ENCODE results near the gene SPIN1.

The SPIN1 gene

DNA sequence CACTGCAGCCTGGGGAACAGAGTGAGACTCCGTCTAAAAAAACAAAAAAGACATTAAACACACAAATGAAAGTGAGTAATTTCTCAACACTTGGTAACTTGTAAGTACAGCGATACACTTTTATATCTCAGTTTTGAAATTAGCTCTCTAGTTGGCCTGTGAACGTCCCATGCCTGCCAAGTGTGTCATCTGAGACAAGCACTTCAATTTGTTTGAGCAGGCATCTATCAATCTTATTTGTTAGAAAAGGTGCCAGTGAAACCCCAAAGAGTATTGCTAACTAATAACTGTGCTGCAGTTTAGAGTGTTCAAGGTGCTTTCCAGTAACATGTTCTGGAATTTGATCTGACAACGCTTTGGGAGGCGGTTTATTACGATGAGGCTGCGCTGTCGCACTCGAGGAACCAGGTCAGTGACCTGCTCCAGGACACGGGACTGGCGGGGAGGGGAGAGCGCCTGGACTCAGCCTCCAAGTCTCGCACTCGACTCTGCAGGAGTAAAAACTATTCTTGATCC lies 1.1 kb upstream of the SPIN1 start:
- Histone ChIP-seq H3K9me3 (ENCODE audit: control insufficient read depth in 2 of 2, low read length in 2 of 2) (no peaks in the 10 kb centered on the region), H3K4me1 (ENCODE audit: control insufficient read depth in 2 of 2, insufficient read depth in 2 of 2, low read length in 2 of 2) (peaks cover 4 to 13% of the 10 kb centered on the region in 2 donors), H3K4me3 (ENCODE audit: low read length in 2 of 2) (peak overlapping the region; percentile 95 to 99), H3K27me3 (ENCODE audit: control insufficient read depth in 2 of 2, insufficient read depth in 2 of 2, low read length in 2 of 2) (no peaks in the 10 kb centered on the region), H3K9ac (ENCODE audit: low read depth in 1 of 2, low read length in 2 of 2) (peak overlapping the region; percentile 94 to 98), H3K36me3 (ENCODE audit: control insufficient read depth in 2 of 2, insufficient read depth in 2 of 2, low read length in 2 of 2) (peaks cover 0 to 5% of the 10 kb centered on the region in 2 donors), H3K27ac (ENCODE audit: low read depth in 2 of 2, low read length in 2 of 2) (peak overlapping the region; percentile 96 to 97)

- peaks cover 0 to 5% of the 10 kb centered on the region in 2 donors for H3K36me3 ChIP-seq (ENCODE audit: control insufficient read depth in 2 of 2, insufficient read depth in 2 of 2, low read length in 2 of 2)
- peaks cover 4 to 14% of the 10 kb centered on the region in 2 donors for H3K4me1 ChIP-seq (ENCODE audit: control insufficient read depth in 2 of 2, insufficient read depth in 2 of 2, low read length in 2 of 2)
- H3K27ac ChIP-seq (ENCODE audit: low read depth in 2 of 2, low read length in 2 of 2) = peak overlapping the region; percentile 96 to 97
- no peaks in the 10 kb centered on the region for H3K9me3 ChIP-seq (ENCODE audit: control insufficient read depth in 2 of 2, low read length in 2 of 2)
- H3K9ac ChIP-seq (ENCODE audit: low read depth in 1 of 2, low read length in 2 of 2) = peak overlapping the region; percentile 94 to 98
- peak overlapping the region; percentile 95 to 99 for H3K4me3 ChIP-seq (ENCODE audit: low read length in 2 of 2)
- no peaks in the 10 kb centered on the region for H3K27me3 ChIP-seq (ENCODE audit: control insufficient read depth in 2 of 2, insufficient read depth in 2 of 2, low read length in 2 of 2)
Measured at GRCh38 chr9:88387552-88388202, 567 bp upstream of the SPIN1 start.

DNA sequence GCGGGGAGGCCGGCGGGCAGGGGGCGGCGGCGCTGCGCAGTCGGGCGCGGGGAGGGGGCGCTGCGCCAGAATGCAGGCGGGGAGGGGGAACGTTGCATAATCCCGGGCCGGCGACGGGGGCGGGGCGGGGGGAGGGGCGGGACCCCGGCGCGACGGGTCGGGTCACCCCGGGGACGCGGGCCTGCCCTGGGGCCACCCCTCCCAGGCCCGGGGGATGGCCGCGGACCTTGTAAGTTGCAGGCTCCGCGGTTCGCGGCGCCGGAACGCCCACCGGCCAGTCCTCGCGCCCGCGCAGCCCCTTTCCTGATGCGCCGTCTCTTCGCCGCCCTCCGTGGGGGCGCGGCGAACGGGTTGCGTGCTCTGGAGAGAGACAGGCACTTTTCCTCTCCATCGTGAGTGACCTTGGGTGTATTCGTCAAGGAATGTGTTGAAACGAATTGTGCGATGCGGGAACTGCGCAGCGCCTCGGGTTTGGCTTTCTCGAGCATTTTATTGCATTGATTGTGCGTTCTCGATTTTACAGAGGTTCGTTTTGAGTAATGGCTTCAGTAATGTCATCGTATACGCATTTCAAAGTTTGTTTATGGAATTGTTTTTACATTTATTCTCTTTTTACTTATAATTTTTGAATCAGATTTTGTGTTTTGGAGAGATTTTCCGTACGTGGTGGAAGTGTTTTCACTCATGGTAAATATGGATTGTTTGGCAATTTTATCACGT lies 802 bp downstream of the SPIN1 start:
- peak overlapping the region; percentile 72 to 90 for H3K27ac ChIP-seq (ENCODE audit: low read depth in 2 of 2, low read length in 2 of 2)
- H3K9me3 ChIP-seq (ENCODE audit: control insufficient read depth in 2 of 2, low read length in 2 of 2) = no peaks in the 10 kb centered on the region
- peak overlapping the region; percentile 61 to 85 for H3K4me3 ChIP-seq (ENCODE audit: low read length in 2 of 2)
- peaks cover 4 to 16% of the 10 kb centered on the region in 2 donors for H3K4me1 ChIP-seq (ENCODE audit: control insufficient read depth in 2 of 2, insufficient read depth in 2 of 2, low read length in 2 of 2)
- no peaks in the 10 kb centered on the region for H3K27me3 ChIP-seq (ENCODE audit: control insufficient read depth in 2 of 2, insufficient read depth in 2 of 2, low read length in 2 of 2)
- peaks cover 0 to 5% of the 10 kb centered on the region in 2 donors for H3K36me3 ChIP-seq (ENCODE audit: control insufficient read depth in 2 of 2, insufficient read depth in 2 of 2, low read length in 2 of 2)
- H3K9ac ChIP-seq (ENCODE audit: low read depth in 1 of 2, low read length in 2 of 2) = peak overlapping the region; percentile 71 to 80

- Histone ChIP-seq H3K36me3 (ENCODE audit: control insufficient read depth in 2 of 2, insufficient read depth in 2 of 2, low read length in 2 of 2) (peaks cover 0 to 5% of the 10 kb centered on the region in 2 donors), H3K4me3 (ENCODE audit: low read length in 2 of 2) (no peak overlapping the region), H3K9me3 (ENCODE audit: control insufficient read depth in 2 of 2, low read length in 2 of 2) (no peaks in the 10 kb centered on the region), H3K27me3 (ENCODE audit: control insufficient read depth in 2 of 2, insufficient read depth in 2 of 2, low read length in 2 of 2) (no peaks in the 10 kb centered on the region), H3K9ac (ENCODE audit: low read depth in 1 of 2, low read length in 2 of 2) (no peak overlapping the region), H3K27ac (ENCODE audit: low read depth in 2 of 2, low read length in 2 of 2) (peak overlapping the region in 1 of 2 donors; percentile 35), H3K4me1 (ENCODE audit: control insufficient read depth in 2 of 2, insufficient read depth in 2 of 2, low read length in 2 of 2) (peaks cover 4 to 16% of the 10 kb centered on the region in 2 donors)
Measured at GRCh38 chr9:88390371-88390990, 2.2 kb downstream of the SPIN1 start.

DNA sequence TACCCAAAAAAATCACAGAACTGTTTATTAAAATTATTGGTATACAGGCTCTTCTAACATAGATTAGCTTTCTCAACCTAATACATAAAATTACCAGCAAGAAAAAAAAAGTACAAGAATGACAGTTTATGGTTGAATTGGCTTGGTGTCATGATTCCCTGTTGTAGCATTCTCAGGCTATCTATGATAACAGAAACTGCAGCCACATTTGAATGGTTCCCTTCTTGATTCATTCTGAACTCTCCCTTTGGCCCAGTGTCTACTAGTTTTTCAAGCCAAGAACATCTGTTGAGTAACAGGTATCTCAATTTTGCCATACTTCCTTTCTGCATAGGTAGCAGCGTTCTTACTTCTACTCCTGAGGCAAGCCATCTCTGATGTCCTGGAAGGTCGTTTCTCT lies 3.0 kb downstream of the SPIN1 start:
- no peaks in the 10 kb centered on the region for H3K27me3 ChIP-seq (ENCODE audit: control insufficient read depth in 2 of 2, insufficient read depth in 2 of 2, low read length in 2 of 2)
- peaks cover 0 to 5% of the 10 kb centered on the region in 2 donors for H3K36me3 ChIP-seq (ENCODE audit: control insufficient read depth in 2 of 2, insufficient read depth in 2 of 2, low read length in 2 of 2)
- no peak overlapping the region for H3K27ac ChIP-seq (ENCODE audit: low read depth in 2 of 2, low read length in 2 of 2)
- no peak overlapping the region for H3K9ac ChIP-seq (ENCODE audit: low read depth in 1 of 2, low read length in 2 of 2)
- no peak overlapping the region for H3K4me3 ChIP-seq (ENCODE audit: low read length in 2 of 2)
- no peaks in the 10 kb centered on the region for H3K9me3 ChIP-seq (ENCODE audit: control insufficient read depth in 2 of 2, low read length in 2 of 2)
- peaks cover 4 to 16% of the 10 kb centered on the region in 2 donors for H3K4me1 ChIP-seq (ENCODE audit: control insufficient read depth in 2 of 2, insufficient read depth in 2 of 2, low read length in 2 of 2)

DNA sequence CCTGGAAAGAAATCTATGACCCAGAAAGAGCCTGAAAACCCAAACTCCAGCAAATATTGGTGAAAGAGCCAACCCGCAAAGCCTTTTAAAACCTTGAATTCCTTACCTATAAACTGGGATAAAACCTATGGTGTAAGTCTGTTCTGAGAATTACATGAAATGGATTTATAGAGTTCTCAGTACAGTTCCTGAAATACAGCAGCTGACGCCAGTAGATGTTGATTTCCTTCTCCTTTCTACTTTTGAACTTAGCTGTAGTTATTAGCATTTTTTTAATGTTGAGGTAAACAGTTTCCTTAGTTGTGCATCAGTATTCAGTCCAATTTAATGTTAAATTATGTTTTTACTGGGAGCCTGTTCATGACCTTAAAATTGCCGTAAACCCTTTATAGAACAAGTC lies 3.7 kb downstream of the SPIN1 start:
- H3K36me3 ChIP-seq (ENCODE audit: control insufficient read depth in 2 of 2, insufficient read depth in 2 of 2, low read length in 2 of 2) = peaks cover 0 to 5% of the 10 kb centered on the region in 2 donors
- H3K27ac ChIP-seq (ENCODE audit: low read depth in 2 of 2, low read length in 2 of 2) = no peak overlapping the region
- no peaks in the 10 kb centered on the region for H3K9me3 ChIP-seq (ENCODE audit: control insufficient read depth in 2 of 2, low read length in 2 of 2)
- no peak overlapping the region for H3K4me3 ChIP-seq (ENCODE audit: low read length in 2 of 2)
- no peak overlapping the region for H3K9ac ChIP-seq (ENCODE audit: low read depth in 1 of 2, low read length in 2 of 2)
- H3K4me1 ChIP-seq (ENCODE audit: control insufficient read depth in 2 of 2, insufficient read depth in 2 of 2, low read length in 2 of 2) = peaks cover 4 to 15% of the 10 kb centered on the region in 2 donors
- H3K27me3 ChIP-seq (ENCODE audit: control insufficient read depth in 2 of 2, insufficient read depth in 2 of 2, low read length in 2 of 2) = no peaks in the 10 kb centered on the region

- H3K4me3 ChIP-seq (ENCODE audit: low read length in 2 of 2) = no peak overlapping the region
- no peak overlapping the region for H3K27ac ChIP-seq (ENCODE audit: low read depth in 2 of 2, low read length in 2 of 2)
- peaks cover 4 to 8% of the 10 kb centered on the region in 2 donors for H3K4me1 ChIP-seq (ENCODE audit: control insufficient read depth in 2 of 2, insufficient read depth in 2 of 2, low read length in 2 of 2)
- H3K9me3 ChIP-seq (ENCODE audit: control insufficient read depth in 2 of 2, low read length in 2 of 2) = no peaks in the 10 kb centered on the region
- H3K27me3 ChIP-seq (ENCODE audit: control insufficient read depth in 2 of 2, insufficient read depth in 2 of 2, low read length in 2 of 2) = no peaks in the 10 kb centered on the region
- no peak overlapping the region for H3K9ac ChIP-seq (ENCODE audit: low read depth in 1 of 2, low read length in 2 of 2)
- peaks cover 0 to 5% of the 10 kb centered on the region in 2 donors for H3K36me3 ChIP-seq (ENCODE audit: control insufficient read depth in 2 of 2, insufficient read depth in 2 of 2, low read length in 2 of 2)
Measured at GRCh38 chr9:88392549-88392948, 4.3 kb downstream of the SPIN1 start.

GRCh38 chr9:88396836-88397577 lies 8.8 kb downstream of the SPIN1 start:
- Histone ChIP-seq H3K4me1 (ENCODE audit: control insufficient read depth in 2 of 2, insufficient read depth in 2 of 2, low read length in 2 of 2) (peaks cover 0 to 3% of the 10 kb centered on the region in 2 donors), H3K9ac (ENCODE audit: low read depth in 1 of 2, low read length in 2 of 2) (no peak overlapping the region)

GRCh38 chr9:88398016-88398415 lies 9.8 kb downstream of the SPIN1 start:
- peaks cover 4 to 5% of the 10 kb centered on the region in 2 donors for H3K36me3 ChIP-seq (ENCODE audit: control insufficient read depth in 2 of 2, insufficient read depth in 2 of 2, low read length in 2 of 2)
- H3K4me3 ChIP-seq (ENCODE audit: low read length in 2 of 2) = no peak overlapping the region
- no peak overlapping the region for H3K9ac ChIP-seq (ENCODE audit: low read depth in 1 of 2, low read length in 2 of 2)
- no peaks in the 10 kb centered on the region for H3K9me3 ChIP-seq (ENCODE audit: control insufficient read depth in 2 of 2, low read length in 2 of 2)
- H3K4me1 ChIP-seq (ENCODE audit: control insufficient read depth in 2 of 2, insufficient read depth in 2 of 2, low read length in 2 of 2) = no peaks in the 10 kb centered on the region
- no peak overlapping the region for H3K27ac ChIP-seq (ENCODE audit: low read depth in 2 of 2, low read length in 2 of 2)
- H3K27me3 ChIP-seq (ENCODE audit: control insufficient read depth in 2 of 2, insufficient read depth in 2 of 2, low read length in 2 of 2) = no peaks in the 10 kb centered on the region

More at GRCh38 chr9:88396836-88397577, 8.8 kb downstream of the SPIN1 start:
- H3K27ac ChIP-seq (ENCODE audit: low read depth in 2 of 2, low read length in 2 of 2) = no peak overlapping the region
- peaks cover 4 to 5% of the 10 kb centered on the region in 2 donors for H3K36me3 ChIP-seq (ENCODE audit: control insufficient read depth in 2 of 2, insufficient read depth in 2 of 2, low read length in 2 of 2)
- H3K4me3 ChIP-seq (ENCODE audit: low read length in 2 of 2) = no peak overlapping the region
- no peaks in the 10 kb centered on the region for H3K9me3 ChIP-seq (ENCODE audit: control insufficient read depth in 2 of 2, low read length in 2 of 2)
- no peaks in the 10 kb centered on the region for H3K27me3 ChIP-seq (ENCODE audit: control insufficient read depth in 2 of 2, insufficient read depth in 2 of 2, low read length in 2 of 2)

Measured in mucosa of rectum (tissue), 2 donors.